GM19395 (cell line): ENCODE measurements around the gene PSMG1.

Experiments used
- ATAC-seq: cut with Tn5 transposase; IDR thresholded peaks from one replicate; pipeline ENCODE4 v1.9.1; 2021; ENCODE audit warnings: mild to moderate bottlenecking, moderate library complexity; ENCODE audit not compliant: unreplicated experiment

Gene PSMG1

DNA sequence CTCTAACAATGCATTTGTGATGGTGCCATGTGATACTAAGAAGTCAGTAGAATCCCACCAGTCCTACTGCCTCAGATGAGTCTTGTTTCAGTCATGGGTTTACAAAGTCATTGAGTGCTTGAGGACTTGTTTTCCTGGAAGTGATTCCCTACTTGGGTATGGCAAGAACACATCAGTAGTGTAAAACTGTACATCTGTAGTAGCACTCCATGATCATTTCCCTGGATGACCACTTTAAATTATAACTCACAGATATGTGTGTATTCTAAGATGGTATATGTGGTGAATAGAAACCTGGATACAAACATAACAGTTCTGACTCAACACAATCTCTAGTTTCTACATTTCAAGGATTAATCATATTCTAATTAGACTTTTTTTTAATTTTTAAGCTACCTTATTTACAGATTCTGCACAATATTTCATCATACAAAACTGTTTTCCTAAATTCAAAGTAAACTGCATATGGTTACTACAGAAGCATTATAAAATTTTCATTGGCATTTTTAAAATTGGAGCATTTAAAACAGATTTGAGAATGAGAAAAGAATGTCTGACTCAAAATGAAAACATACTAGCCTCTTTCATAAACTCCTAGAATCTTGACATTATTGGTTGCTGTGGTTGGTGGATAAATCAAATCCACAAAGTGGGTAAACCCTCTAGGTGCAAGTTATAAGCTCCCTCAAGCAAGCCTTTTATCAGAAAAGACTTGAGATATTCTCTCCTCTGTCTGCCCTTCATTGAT is 6.8 kb upstream of the PSMG1 start:
- no peak for ATAC-seq

DNA sequence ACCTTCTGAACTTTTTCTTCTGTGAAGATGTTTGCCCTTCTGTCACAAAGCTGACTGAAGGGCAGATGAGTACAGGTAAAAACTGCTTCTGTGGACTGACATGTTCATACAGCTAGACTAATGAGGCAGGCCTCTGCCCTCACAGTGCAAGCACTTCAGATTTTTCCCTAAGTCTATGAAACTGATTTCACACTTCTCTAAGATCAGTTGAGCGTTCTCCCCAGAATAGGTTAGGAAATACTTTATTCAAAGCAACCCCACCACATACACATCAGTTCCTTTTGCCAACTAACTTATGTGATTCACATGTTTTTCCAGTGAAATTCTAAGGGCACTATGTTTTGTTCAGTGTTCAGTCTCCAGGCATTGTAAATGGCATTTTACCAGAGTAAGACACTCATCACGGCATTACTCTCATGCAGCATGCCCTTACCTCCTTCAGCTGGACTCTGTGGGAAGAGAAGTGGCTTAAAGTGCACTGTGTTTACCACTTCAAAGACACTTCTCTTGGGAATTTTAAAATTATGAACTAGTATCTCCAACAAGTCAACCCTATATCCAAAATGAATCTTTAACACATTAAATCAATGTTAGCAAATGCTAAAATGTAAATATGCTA is 5.4 kb upstream of the PSMG1 start:
- no peak for ATAC-seq

DNA sequence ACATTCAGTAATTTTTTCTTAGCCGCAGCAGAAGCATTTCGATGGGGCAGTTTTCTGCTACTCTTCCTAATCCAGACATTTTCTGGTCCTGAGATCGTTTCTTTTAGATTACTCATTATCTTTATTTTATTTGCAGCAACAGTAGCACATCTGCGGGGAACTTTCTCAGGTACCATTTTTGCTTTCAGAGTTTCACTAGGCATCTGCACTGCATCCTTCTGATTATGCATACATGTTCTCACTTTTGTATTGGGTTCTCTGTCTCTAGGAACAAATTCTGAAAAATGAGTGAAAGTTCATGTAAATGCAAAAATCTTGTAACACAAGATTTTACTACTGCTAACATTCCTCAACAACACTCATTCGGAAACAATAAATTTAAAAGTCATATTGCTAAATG is 3.9 kb upstream of the PSMG1 start:
- ATAC-seq = no peak

- no peak for ATAC-seq
These were observed 3.4 kb upstream of the PSMG1 start for GRCh38 chr21:39186676-39187075.

GRCh38 chr21:39185157-39185556 is 1.9 kb upstream of the PSMG1 start:
- no peak for ATAC-seq

GRCh38 chr21:39184050-39184980 is 1.1 kb upstream of the PSMG1 start:
- ATAC-seq = no peak

DNA sequence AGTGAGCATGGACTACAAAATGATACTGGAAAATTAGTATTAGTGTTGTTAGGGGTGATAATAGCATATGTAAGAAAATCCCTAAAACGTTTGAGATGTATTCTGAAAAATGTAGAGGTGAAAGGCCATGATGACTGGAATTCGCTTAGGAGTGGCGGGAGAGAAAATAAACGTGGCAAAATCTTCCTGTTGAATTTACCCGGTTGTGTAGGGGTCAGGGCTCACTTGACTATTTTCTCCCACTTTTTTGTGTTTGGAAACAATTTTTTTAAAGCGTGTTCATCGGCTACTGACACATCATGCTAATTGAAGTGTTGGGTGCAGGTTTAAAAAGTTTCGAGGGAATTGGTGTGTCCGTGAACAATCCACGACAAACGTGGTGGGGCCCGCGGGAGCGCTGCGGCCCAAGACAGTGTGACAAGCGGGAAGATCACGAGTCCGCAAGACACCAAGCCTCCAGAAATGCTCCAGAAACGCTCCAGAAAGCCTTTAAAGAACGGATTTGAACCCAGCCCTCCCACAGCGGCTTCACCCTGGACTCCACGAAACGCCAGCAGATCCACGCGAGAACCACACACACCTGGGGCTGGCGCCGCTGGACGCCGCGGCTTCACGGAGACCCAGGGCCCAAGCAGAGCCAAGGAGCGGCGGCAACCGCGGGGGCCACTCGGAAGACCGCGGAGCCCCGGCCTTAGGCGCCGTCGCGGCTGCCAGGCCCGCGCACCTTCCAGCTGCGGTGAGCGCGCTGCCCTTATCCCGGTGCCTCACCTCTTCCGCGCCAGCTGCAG is 573 bp downstream of the PSMG1 start:
- ATAC-seq = peak; percentile 33

- ATAC-seq = no peak
These were observed 1.2 kb downstream of the PSMG1 start for GRCh38 chr21:39182016-39182415.

- no peak for ATAC-seq
These were observed 1.9 kb downstream of the PSMG1 start for GRCh38 chr21:39181205-39181818.

DNA sequence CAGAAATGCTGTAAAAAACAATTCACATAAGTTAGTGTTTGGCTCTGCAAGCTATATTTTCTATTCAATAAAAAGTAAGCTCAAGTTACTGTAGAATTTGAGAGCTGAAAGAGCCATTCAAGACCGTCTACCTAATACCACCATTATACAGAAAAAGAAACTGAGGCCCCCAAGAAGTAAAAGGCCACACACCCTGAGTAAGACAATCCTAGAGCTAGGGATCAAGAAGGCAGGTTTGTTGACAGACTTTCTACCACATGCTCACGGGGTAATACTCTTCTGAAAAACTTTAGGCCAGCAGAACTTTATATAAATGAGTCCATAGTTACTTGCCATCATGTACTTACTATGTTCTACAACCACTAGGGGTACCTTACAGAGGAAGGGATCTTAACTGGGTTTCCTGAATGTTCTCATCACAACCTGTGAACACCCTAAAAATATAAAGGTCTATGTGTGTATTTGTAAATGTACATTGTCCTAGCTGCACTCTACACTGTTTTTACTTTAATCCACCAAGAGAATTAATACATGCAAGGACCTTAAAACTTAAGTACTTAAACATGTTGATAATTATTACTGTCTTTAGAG is 2.7 kb downstream of the PSMG1 start:
- ATAC-seq = no peak

GRCh38 chr21:39178421-39178820 is 4.8 kb downstream of the PSMG1 start:
- no peak for ATAC-seq

- no peak for ATAC-seq
These were observed 7.0 kb downstream of the PSMG1 start for GRCh38 chr21:39176271-39176709.

DNA sequence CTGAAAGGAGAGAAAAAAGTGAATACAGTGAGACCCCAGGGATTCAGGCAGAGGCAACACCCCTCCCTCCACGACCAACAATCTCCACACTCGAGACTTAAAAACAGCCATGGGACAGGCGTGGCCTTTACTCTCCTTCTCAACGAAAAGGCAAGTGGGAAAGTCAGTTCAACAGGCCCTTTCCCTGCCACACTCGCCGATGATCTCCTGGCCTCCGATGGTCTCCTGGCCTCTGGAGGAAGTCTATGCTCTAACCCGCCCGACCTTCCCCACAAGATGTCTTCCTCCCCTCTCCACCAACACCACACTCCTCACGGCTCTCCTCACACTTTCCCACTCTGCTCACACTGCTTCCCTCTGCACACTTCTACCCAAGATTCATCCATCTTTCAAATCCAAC is 7.6 kb downstream of the PSMG1 start:
- ATAC-seq = no peak

- no peak for ATAC-seq
These were observed 8.1 kb downstream of the PSMG1 start for GRCh38 chr21:39175154-39175553.

DNA sequence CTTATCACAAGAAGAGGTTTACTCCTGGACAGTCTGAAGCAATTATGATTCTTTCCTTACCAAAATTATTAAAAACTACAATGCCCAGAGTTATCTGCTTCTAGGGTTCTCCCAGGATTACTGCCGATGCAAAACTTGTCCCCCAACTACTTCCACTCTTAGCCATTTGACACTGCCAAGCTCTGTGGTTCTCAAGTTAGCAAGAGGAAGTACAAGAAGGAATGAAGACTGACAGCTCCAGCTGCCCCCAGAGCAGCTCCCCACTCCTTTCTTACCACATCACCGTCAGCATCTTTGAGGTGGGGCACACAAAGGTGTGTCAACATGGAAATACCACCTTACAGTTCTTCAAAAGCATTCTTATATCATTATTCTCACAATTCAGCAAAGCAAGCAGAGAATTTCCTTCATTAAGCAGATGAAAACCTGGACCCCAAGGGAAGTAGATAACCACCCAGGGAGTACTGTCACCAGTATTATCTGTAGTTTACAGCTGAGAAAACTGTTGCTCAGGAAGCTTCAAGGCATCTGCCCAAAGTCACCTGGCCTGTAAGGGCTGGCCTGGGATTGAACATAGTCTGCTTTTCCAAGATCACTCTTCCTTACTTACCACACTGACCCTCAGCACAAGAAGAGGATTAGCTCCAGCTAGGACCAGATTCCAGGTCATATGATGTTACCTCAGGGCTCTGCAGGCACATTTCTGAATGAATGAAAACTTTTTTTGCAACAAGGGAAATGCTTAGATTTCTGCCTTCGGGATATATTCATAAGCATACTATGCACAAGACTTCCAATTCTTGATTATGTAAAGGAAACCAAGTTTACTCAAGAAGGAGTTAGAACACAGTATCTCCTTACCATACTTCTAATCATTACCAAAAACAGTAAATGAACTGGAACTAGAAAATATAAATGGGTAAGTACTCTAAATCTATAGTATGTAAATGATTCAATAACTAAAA is 9.3 kb downstream of the PSMG1 start:
- ATAC-seq = no peak

GRCh38 chr21:39169906-39170305 is 13.3 kb downstream of the PSMG1 start:
- no peak for ATAC-seq

DNA sequence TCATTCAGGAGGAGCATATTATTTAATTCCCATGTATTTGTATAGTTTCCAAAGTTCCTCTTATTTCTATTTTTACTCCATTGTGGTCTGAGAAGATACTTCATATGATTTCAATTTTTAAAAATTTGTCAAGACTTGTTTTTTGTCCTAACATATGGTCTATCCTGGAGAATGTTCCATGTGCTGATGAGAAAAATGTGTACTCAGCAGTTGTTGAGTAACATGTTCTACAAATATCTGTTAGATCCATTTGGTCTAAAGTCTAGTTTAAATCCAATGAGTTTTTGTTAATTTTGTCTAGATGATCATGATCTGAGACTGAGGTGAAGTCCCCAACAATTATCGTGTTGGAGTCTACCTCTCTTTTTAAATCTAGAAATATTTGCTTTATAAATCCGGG is 14.5 kb downstream of the PSMG1 start:
- ATAC-seq = no peak

DNA sequence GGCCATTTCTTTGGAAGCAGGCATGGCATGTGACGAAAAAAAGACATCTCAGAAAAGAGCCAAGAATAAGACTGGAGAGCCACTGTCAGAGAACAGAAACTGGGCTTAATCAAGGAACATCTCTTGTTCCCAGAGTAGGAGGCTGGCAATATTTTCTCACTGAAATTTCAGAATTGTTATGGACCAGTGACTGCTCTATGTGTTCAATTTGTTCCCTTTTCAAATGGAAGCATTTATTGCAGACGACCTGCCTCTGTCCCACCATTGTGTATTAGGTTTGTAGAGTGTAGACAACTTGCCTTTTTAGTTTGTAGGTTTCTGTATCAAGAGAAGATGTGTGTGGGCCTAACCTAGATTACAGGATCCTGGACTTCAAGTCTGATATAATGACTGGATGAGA is 18.7 kb downstream of the PSMG1 start:
- ATAC-seq = no peak

GRCh38 chr21:39161064-39161463 is 22.2 kb downstream of the PSMG1 start:
- no peak for ATAC-seq
